NCI-H2171 treated with DMSO at 0.1 percent for 48 hours (cell line): ENCODE results near the gene SBNO2.

Experiments used
- DNase-seq: peaks from one replicate; lab custom pipeline; 2025; lab: John Stamatoyannopoulos, UW

Gene SBNO2

GRCh38 chr19:1089891-1090290 lies 84.2 kb downstream of the SBNO2 start:
- DNase-seq: no peak

DNA sequence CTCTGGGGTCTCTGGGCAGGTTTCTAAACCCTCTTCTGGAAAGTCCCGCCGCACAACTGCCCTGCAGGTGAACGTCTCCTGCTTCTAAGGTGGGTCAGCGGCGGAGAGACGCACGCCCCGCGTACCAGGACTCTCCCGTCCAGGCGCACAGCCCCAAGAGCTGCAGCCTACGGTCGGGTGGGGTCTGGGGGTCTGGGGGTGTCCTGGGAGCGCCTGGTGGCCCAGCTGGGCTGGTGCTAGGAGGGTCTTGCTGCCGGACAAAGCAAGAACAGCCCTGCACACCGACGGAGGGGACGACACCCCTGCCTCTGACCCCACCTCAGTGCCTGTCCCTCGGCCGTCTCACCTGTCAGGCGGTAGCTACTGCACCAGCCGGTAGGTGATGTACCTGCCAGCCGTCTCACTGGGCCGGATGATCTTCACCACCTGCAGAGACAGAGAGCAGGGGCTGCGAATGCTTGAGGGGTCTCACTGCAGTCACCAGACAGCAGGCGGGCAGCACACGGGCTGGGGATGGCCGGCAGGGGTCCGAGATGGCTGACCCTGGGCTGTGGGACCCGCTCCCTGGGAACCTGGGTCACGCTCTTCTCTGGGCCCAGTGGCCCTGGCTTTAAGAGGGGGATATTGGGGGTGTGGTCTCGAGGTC lies 84.8 kb downstream of the SBNO2 start:
- no peak for DNase-seq

DNA sequence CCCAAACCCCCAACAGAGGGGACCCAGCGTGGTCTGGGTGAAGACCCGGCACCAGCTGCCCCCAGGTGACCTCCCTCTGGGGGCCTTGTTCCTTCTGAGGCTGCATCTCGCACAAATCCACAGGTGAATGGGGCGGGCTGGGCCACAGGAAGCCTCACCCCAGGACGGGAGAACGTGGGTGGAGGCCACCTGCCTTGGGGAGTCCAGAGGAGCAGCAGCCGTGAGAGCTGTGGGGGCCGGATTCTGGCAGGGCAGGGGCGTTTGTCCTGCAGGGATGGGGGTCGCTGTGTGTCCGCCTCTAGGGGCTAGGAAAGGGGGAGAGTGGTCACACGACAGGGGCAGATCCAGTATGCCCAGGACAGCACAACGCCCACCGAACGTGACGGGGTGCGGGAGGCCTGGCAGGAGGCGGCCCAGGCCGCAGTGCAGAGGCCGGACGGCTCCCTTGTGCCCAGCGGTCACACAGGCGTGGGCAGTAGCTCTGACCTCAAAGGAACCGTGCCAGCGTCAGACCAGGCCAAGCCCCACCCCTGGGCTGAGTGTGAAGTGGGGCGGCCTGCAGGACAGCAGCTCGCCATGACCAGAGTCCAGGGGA lies 85.6 kb downstream of the SBNO2 start:
- DNase-seq: no peak

DNA sequence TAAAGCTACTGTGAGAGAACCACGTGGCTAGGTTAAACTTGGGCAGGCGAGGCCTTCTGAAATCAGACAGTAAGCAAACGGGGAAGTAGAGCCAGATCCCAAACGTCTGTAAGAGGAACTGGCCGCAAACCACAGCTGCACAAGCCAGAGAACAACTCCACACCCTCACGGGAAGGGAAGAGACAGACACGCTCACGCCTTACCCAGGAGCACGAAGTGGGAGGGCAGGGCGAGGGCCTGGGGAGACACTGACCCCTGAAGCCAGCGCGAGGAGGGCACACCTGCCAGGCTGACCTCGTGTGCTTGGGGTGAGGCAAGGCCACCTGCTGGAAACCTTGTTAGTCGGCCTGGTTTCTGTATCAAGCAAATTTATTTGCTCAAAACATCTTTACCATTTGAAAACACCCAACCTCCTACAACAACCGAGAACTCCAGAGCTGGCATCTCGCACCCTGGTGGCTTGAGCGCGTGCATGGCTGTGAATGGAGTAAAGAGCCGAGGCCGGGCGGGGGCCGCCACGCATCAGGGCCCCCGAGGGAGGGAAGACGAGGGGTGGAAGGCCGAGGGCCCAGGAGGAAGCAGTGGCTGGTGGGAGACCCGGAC lies 86.2 kb downstream of the SBNO2 start:
- DNase-seq: no peak

DNA sequence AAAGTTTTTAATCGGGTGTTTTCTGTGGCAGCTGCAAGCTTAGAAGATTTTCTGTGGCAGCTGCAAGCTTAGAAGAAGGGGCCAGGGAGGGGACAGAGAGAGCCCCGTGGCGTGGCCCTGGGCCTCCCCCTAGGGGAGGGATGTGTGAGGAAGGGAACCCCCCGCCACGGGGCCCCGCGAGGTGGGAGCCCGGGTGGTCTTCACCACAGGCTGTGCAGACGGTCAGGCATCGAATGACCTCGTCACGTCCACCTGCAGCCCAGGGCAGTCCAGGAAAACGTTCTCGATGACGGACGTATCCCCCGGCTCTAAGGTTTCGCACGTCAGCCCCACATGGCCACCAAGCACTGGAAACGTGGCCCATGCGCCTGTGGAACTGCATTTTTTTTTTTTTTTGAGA lies 87.5 kb downstream of the SBNO2 start:
- DNase-seq: no peak

- DNase-seq: no peak
Observed at GRCh38 chr19:1085676-1086442, 88.2 kb downstream of the SBNO2 start.

GRCh38 chr19:1085053-1085658 lies 88.9 kb downstream of the SBNO2 start:
- DNase-seq: no peak

DNA sequence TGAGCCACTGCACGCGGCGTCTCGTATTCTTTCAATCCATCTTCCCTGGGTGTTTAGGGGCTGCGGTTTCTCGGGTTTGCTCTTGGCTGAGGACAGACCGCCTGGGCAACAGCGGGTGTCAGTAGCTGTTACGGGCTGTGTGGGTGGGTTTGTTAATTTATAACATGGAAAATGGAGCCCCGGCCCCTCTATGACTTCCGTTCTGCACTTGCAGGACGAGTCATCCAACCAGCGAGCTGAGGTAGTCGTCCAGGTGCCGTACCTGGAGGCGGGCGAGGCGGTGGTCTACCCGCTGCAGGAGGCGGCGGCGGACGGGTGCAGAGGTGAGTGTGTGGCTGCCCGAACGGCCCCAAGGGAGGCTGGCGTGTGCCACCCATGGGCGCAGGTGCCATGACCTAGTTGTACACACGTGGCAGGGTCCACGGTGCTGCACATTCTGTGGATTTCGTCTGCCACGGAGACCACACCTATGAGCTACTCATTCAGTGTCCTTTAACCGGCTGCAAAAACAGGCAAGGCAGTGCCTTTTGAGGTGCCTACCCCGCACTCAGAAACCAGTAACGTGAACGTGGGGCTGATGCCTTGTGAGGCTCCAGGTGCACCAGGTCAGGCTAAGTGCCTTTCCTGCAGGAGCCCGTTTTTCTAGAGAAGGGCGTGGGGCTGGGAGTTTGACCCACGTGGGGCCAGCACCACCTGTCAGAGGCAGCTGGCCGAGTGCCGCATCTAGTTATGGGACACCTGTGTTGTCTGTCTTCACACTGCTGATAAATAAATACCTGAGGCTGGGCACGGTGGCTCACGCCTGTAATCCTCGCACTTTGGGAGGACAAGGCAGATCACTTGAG lies 89.8 kb downstream of the SBNO2 start:
- peak; percentile 77 for DNase-seq

GRCh38 chr19:1082928-1083816 lies 90.9 kb downstream of the SBNO2 start:
- DNase-seq: no peak

DNA sequence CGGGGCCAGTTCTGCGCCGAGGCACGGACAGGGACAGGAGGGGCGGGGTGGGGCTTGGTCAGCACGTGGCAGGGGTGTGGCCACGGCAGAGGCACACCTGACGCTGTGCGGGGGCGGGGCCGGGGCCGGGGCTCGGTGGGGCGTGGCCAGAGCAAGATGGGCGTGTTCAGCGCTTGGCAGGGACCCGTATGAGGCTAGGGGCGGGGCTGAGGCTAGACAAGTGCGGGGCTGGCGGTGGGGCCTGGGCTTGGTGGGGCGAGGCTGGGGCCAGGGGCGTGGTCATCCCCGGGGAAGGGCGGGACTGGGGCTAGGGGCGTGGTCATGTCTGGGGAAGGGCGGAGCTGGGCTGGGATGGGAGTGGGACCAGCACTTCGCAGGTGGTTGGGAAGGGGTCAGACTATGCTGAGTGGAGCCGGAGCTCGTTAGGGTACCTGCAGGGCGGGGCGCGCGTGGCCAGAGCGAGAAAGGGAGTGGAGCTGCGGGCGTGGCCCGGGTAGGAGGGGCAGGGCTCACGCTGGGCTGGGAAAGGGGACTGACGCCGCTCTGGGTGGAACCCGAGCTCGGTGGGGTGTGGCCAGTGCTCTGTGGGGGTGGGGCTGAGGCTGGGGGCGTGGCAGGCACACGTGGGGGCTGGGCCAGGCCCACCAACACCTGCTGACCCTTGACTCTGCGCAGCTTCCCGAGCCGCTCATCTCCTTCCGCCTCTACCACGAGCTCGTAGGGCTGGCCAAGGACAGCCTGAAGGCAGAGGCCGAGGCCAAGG lies 91.7 kb downstream of the SBNO2 start:
- peak; percentile 86 for DNase-seq

- no peak for DNase-seq
Observed at GRCh38 chr19:1081301-1082164, 92.5 kb downstream of the SBNO2 start.

DNA sequence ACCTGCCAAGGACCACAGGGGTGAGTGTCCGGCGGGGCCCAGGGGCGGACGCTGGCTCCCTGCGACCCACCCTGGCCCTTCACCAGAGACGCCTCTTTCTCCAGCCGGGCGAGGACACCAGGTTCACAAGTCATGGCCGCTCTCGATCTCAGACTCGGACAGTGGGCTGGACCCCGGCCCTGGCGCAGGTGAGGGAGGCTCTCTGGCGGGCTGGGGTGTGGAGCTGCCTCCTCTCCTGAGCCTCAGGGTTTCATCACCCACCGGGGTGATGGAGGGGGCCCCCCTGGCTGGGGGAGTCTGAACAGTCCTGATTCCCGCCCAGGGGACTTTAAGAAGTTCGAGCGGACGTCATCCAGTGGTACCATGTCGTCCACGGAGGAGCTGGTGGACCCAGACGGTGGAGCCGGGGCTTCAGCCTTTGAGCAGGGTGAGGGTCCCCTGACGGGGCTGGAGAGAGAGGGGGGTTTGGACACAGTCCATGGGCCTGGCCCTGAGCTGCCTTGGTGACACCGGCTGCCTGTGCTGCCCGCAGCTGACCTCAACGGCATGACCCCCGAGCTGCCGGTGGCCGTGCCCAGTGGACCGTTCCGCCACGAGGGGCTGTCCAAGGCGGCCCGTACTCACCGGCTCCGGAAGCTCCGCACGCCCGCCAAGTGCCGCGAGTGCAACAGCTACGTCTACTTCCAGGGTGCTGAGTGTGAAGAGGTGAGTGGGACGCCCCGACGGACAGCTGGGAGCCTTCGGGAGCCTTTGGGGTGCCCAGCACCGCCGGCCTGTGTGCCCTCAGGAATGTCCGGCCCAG lies 93.5 kb downstream of the SBNO2 start:
- DNase-seq: no peak

DNA sequence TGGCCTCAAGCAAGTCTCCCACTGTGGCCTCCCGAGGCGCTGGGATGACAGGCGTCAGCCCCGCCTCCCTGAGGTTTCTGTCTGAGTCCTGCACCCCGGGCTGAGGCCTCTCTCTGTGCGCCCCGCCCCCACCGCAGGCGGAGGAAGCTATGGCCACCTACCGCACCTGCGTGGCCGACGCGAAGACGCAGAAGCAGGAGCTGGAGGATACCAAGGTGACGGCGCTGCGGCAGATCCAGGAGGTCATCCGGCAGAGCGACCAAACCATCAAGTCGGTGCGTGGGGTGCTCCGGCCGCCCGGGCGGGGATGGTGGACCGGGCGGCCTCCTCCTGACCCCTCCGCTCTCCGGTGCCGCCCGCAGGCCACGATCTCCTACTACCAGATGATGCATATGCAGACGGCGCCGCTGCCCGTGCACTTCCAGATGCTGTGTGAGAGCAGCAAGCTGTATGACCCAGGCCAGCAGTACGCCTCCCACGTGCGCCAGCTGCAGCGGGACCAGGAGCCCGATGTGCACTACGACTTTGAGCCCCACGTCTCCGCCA lies 94.4 kb downstream of the SBNO2 start:
- no peak for DNase-seq

GRCh38 chr19:1076951-1077350 lies 97.1 kb downstream of the SBNO2 start:
- peak; percentile 76 for DNase-seq

- DNase-seq: no peak
Observed at GRCh38 chr19:1076046-1076386, 98.1 kb downstream of the SBNO2 start.

DNA sequence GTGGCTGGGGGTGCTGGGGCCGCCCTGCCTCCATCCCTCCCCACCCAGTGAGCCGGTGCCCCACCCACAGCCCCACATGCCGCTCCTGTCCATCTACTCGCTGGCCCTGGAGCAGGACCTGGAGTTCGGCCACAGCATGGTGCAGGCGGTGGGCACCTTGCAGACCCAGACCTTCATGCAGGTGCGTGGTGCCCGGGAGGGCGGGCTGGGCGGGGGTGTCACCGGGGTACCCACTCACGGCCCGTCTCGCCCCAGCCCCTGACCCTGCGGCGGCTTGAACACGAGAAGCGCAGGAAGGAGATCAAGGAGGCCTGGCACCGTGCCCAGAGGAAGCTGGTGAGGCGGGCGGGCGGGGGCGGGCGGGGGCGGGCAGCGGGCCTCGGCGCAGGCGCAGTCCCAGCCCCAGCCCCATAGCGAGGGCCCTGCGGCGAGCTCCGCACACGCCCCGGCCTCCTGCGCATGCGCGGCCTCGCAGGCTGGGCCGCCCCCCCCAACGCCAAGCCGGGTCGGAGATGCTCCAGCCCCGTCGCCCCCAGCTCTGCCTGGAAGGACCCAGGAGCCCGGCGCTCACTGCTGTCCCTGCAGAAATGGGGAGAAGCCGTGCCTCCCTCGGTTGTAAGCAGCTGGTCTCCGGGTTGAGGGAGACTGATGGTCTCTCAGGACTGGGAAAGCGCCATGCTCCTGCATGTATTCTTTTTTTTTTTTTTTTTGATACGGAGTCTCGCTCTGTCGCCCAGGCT lies 99.4 kb downstream of the SBNO2 start:
- peak; percentile 88 for DNase-seq

DNA sequence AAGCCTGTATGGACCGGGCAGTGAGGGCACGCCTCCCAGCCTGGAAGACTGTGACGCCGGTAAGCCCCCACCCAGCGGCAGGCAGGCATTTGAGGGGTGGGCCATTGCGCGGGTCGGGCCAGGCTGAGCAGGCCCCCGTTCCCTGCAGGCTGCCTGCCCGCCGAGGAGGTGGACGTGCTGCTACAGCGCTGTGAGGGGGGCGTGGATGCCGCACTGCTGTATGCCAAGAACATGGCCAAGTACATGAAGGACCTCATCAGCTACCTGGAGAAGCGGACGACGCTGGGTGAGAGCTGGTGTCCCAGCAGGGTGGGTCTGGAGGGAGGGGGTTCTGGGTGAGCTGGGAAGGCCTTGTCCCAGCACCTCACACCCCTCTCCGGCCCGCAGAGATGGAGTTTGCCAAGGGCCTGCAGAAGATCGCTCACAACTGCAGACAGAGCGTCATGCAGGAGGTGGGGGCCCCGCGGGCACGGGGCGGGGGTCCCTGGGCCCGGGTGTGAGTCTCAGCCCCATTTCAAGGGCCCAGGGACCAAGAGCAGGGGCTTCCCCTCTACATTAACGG lies 100.0 kb downstream of the SBNO2 start:
- DNase-seq: no peak
